NOMO-1 treated with dmso at 0.1 percent for 144 hours (cell line): Measurements from ENCODE around the gene SYNGR4.
"Not testable (repeated sequence)": the region's sequence is repeated elsewhere in the genome, so short reads cannot be mapped to it uniquely, and the experiment has no call there.

Source experiments
- DNase-seq: peaks from one replicate; lab custom pipeline; 2025; ENCODE audit not compliant: unreplicated experiment; lab: John Stamatoyannopoulos, UW

SYNGR4 gene

GRCh38 chr19:48371367-48371766 is 7.2 kb downstream of the SYNGR4 start:
- no peak for DNase-seq

- DNase-seq, result not testable (repeated sequence)
Measured at GRCh38 chr19:48371771-48372170, 7.6 kb downstream of the SYNGR4 start.

DNA sequence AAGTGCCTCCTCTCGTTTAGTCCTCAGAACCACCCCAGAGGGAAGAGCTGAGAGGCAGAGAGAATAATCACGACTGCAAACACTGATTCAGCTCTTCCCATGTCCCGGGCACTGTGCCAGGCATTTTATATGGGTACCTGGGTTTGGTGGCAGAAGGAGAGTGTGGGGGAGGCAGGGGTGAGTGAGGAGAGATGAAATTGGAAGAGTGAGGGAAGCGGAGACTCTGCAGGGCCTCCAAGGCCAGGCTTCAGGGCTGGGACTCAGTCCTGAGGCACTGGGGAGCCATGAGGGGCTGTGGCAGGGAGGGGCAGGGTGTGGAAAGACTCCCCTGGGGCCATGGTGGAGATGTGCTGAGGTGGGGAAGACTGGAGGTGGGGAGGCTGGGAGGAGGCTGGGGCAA is 8.7 kb downstream of the SYNGR4 start:
- no peak for DNase-seq

- no peak for DNase-seq
Measured at GRCh38 chr19:48373567-48373966, 9.4 kb downstream of the SYNGR4 start.

DNA sequence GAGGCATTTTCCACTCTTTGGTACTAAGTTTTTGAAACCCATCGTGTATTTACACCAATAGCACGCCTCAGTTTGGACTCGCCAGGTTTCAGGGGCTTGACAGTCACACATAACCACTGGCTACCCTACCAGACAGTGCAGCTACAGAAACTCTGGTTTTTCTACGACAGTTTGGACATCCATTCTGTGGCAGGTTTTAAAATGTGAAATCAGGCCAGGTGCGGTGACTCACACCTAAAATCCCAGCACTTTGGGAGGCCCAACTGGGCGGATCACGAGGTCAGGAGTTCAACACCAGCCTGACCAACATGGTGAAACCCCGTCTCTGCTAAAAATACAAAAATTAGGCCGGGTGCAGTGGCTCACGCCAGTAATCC is 14.0 kb downstream of the SYNGR4 start:
- DNase-seq, result no peak

DNA sequence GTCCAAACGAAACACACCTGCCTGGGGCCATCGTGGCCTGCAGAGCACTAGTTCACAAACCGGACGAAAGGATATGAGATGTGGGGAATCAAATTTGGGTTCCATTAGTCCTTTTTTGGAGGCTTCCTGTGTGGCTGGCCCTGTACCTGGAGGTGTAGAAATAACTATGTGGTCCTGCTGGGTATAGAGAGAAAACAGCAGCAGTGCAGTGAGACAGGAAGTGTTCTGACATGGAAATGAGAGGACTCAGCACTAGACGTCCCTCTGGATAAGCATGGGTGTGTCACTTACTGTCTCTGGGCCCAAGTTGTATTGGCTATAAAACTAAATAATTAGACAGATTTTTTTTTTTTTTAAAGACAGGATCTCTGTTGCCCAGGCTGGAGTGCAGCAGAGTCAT is 14.9 kb downstream of the SYNGR4 start:
- DNase-seq, result no peak

- no peak for DNase-seq
Measured at GRCh38 chr19:48381178-48381950, 17.2 kb downstream of the SYNGR4 start.

GRCh38 chr19:48382286-48382685 is 18.1 kb downstream of the SYNGR4 start:
- no peak for DNase-seq

- no peak for DNase-seq
Measured at GRCh38 chr19:48385461-48386087, 21.4 kb downstream of the SYNGR4 start.

DNA sequence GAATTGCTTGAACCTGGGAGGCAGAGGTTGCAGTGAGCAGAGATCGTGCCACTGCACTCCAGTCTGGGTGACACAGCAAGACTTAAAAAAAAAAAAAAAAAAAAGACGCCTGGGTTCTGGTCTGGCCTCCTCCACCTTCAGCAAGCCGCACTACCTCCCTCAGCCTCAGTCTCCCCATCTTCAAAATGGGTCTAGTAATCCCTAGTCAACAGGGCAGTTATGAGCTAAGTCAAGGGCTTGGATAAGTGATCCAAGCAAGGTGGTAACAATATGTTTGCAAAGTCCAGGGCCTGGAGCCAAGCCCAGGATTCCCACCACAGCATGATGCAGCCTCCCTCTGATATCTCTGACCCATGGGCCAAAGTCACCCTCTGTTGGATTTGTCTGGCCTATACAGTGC is 22.8 kb downstream of the SYNGR4 start:
- no peak for DNase-seq

DNA sequence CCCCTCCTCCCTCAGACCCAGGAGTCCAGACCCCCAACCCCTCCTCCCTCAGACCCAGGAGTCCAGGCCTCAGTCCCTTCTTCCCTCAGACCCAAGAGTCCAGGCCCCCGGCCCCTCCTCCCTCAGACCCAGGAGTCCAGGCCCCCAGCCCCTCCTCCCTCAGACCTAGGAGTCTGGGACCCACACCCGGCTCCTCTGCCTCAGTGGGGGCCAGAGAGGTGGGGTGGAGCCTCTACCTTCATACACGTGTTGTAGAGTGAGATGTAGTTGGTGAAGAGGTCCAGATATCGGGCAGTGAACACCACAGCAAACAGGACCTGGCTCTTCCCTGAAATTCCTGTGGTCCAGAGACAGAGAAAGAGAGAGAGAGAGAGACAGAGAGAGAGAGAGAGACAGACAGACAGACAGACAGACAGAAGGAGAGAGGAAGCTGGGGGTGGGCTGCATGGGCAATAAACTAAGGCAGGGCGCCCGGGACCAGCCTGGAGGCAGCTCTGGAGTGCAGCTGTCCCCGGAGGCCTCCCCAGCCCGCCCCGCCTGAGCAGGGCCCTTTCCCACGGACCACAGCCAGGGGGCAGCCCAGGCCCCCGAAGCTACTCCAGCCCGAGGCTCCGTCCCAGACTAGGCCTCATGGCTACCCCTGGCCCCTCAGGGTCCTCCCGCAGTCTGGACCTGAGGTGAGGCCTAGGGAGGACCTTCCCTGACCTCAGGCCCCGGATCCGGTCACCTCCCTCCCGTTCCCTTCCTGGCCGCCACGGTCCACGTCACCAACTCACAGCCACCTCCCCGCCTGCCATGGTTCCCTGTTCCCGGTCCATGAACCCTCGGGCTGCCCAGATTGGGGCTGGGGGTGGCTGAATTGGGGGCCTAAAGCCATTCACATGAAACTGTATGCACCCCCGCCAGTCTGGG is 26.3 kb downstream of the SYNGR4 start:
- no peak for DNase-seq

DNA sequence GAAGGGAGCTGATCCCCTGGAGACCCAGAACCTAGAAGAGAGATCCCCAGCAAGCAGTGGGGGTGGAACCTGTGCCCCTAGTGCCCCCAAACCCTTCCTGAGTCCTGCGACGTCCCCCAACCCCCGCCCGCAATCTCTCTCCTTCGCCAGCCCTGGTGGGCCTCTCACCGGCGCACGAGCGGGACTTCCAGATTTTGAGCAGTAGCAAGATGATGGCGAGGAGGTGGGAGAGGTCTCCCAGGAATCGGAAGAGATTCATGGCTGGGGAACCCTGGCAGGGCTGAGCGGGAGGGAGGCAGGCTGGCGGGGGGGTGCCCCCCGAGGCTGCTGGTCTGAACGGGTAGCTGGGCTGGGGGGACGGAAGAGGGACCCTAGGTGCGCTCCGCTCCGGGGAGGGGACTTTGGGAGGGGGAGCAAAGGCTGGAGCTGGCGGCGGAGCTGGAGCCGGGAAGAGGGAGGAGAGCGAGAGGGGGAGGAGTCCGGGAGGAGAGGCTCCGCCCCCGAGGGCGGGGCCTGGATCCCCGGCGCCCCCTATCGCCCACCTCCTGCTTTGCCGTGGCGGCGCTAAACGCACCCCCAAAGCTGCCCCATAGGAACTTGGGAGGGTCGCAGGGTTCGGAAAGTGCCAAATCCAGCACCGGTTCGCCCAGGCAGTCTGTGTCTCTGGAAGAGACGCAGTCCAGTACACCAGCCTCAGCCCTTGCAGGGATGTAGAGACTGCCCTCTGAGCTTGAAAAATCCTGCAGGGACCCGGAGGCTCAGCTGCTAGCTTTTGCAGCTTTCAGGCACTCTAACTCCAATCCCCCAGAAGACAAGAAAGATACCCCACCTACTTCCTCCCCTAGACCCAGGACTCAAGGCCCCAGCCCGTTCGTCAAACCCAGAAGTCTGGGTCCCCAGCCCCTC is 27.2 kb downstream of the SYNGR4 start, which contains the start of gene KDELR1:
TSS of gene KDELR1 (minus strand) at position 452 of the 906 bp plus-strand sequence. CDS start at position 259, 193 bp downstream.
- DNase-seq, result peak; percentile 30

- not testable (repeated sequence) for DNase-seq
Measured at GRCh38 chr19:48392006-48392344, 27.8 kb downstream of the SYNGR4 start.

- DNase-seq, result no peak
Measured at GRCh38 chr19:48392860-48393558, 28.8 kb downstream of the SYNGR4 start.

DNA sequence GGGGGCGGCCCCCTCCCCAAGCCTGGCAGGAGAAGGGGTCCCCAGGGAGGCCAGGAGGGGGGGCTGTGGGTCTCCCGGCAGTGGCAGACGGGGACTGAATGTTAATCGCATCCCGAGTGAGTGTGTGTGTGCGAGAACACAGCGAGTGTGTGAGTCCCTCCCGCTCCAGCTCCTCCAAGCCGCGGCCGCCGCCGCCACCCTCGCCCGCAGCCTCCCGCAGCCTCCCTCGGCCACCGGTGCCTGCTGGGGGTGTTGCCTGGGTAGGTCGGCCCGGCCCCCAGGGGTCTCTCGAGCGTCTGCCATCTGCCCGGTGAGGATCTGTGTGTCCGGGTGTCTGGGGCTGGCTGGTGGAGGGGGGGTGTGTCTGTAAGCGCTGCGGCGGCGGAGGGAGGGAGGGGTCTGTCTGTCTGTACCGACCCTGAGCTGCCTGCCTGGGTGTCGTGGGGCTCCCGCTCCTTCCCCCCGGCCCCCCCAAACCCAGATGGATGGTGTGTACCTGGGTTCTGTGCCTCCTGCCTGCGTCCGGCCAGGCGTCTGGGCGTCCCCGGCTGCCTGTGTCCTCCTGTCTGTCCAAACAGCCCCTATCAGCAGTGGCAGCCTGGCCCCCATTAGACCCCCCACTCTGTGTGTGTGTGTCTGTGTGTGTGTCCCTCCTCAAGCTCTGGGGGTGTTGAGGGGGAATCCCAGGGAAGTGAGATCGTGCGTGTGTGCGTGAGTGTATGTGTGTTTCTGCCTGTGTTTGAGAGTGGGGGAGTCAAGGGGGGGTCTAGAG is 29.6 kb downstream of the SYNGR4 start, which contains the start of gene GRIN2D:
TSS of gene GRIN2D (plus strand) at position 110 of the 772 bp plus-strand sequence. CDS start 4,725 bp downstream, outside the sequence.
- no peak for DNase-seq

GRCh38 chr19:48394331-48395169 is 30.4 kb downstream of the SYNGR4 start:
- no peak for DNase-seq

- DNase-seq, result no peak
Measured at GRCh38 chr19:48395170-48395455, 30.9 kb downstream of the SYNGR4 start.

GRCh38 chr19:48395499-48395898 is 31.3 kb downstream of the SYNGR4 start:
- no peak for DNase-seq
